Duodenal mucosa (tissue), 2 donors: ENCODE data around the gene MAK.
A peak's percentile ranks its signal among the peaks of the same experiment; 100 is the strongest.
"Not testable (repeated sequence)": the region's sequence is repeated elsewhere in the genome, so short reads cannot be mapped to it uniquely, and the experiment has no call there.

Experiments used
- H3K27ac ChIP-seq: one replicate; pipeline ENCODE4 v1.7.0; 2013; ENCODE audit warnings: low read depth, low read length
- H3K27me3 ChIP-seq, 2 donors: one replicate each; pipeline ENCODE4 v1.7.0; 2013; ENCODE audit warnings: low read length in 2 of 2, control low read depth in 1 of 2; ENCODE audit not compliant: insufficient read depth in 2 of 2, control insufficient read depth in 1 of 2
- H3K36me3 ChIP-seq, 2 donors: one replicate each; pipeline ENCODE4 v1.7.0; 2013; ENCODE audit warnings: low read length in 2 of 2, control low read depth in 1 of 2; ENCODE audit not compliant: insufficient read depth in 2 of 2, control insufficient read depth in 1 of 2
- H3K4me1 ChIP-seq, 2 donors: one replicate each; pipeline ENCODE4 v1.7.0; 2013; ENCODE audit warnings: low read length in 2 of 2, control low read depth in 1 of 2; ENCODE audit not compliant: insufficient read depth in 2 of 2, control insufficient read depth in 1 of 2
- H3K4me3 ChIP-seq, 2 donors: one replicate each; pipeline ENCODE4 v1.7.0; 2013; ENCODE audit warnings: low read length in 2 of 2, low read depth in 1 of 2
- H3K9ac ChIP-seq, 2 donors: one replicate each; pipeline ENCODE4 v1.7.0; 2013; ENCODE audit warnings: low read length in 2 of 2, low read depth in 1 of 2
- H3K9me3 ChIP-seq, 2 donors: one replicate each; pipeline ENCODE4 v1.7.0; 2013; ENCODE audit warnings: low read length in 2 of 2, control low read depth in 1 of 2; ENCODE audit not compliant: control insufficient read depth in 1 of 2

The MAK gene

DNA sequence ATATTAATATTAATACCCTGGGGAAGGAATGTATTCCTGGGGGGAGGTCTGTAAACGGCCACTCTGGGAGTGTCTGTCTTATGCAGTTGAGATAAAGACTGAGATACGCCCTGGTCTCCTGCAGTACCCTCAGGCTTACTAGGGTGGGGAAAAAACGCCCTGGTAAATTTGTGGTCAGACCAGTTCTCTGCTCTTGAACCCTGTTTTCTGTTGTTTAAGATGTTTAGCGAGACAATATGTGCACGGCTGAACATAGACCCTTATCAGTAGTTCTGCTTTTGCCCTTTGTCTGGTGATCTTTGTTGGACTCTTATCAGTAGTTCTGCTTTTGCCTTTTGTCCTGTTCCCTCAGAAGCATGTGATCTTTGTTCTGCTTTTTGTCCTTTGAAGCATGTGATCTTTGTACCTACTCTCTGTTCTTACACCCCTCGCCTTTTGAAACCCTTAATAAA lies 15.5 kb upstream of the MAK start:
- H3K27ac ChIP-seq, H3K4me3 ChIP-seq, H3K4me1 ChIP-seq, H3K36me3 ChIP-seq, H3K9me3 ChIP-seq, H3K9ac ChIP-seq, H3K27me3 ChIP-seq: not testable (repeated sequence)

DNA sequence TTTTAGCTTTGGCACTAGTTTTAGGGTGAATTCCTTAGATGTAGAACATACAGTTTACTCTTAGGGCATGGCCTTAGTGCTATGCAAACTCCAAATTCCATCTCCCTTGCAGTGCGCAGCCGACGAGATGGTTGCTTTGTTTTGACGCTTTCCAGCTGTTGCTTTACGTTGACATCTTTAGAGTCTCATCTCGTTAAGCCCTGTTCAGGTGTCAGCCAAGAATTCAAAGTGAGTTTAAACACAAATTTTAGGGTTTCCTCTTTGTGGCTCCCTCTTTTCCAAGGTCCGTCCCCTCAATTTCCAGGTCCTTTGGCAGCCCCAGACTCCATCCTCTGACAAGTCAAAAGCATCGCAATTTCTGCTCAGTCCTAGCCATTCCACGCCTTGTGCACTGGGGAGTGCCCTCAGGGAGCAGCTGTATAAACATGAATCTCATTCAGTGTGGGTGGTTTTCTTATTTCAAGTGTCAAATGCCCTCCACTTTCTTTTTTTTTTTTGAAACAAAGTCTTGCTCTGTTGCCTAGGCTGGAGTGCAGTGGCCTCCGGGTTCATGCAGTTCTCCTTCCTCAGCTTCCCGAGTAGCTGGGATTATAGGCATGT lies 14.1 kb upstream of the MAK start:
- H3K4me1 ChIP-seq: no peaks in the 10 kb centered on the region
- H3K27ac ChIP-seq: no peak overlapping the region
- no peak overlapping the region for H3K9ac ChIP-seq
- H3K4me3 ChIP-seq: no peak overlapping the region
- H3K27me3 ChIP-seq: no peaks in the 10 kb centered on the region
- H3K36me3 ChIP-seq: no peaks in the 10 kb centered on the region
- H3K9me3 ChIP-seq: no peaks in the 10 kb centered on the region

DNA sequence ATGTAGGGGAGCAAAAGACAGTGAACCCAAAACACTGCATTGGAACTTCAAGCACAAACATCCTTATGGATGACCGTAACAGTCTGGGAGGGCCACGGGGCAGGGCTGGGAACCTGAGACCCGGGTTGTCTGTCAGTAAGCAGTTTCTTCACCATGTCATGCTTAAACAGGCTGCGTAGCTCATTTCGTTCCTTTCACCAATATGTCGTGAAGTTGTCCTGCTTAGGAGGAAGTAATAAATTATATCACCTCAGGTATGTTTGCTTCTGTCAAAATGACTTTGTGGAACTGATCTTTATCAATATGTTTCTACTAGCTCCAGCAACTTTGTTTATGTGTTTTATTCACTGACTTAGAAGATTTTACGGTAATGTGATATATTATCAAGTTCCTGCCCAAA lies 12.4 kb upstream of the MAK start:
- H3K9ac ChIP-seq: no peak overlapping the region
- no peaks in the 10 kb centered on the region for H3K9me3 ChIP-seq
- no peak overlapping the region for H3K27ac ChIP-seq
- no peak overlapping the region for H3K4me3 ChIP-seq
- H3K4me1 ChIP-seq: no peaks in the 10 kb centered on the region
- H3K36me3 ChIP-seq: no peaks in the 10 kb centered on the region
- H3K27me3 ChIP-seq: no peaks in the 10 kb centered on the region

DNA sequence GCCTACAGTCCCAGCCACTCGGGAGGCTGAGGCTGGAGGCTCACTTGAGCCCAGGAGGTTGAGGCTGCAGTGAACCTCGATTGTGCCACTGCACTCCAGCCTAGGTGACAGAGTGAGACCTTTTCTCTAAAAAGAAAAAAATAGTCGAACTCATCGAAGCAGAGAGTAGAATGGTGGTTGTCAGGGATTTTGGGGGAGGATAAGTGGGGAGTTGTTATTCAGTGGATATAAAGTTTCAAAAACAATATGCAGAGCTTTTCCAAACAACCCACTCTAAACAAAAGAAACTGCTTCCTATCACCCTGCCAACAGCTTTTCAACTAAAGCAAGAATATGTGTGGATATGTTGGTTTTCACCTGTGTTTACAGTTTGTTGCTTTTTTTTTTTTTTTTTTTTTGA lies 11.6 kb upstream of the MAK start:
- Histone ChIP-seq H3K27ac (no peak overlapping the region), H3K9ac (no peak overlapping the region), H3K9me3 (no peaks in the 10 kb centered on the region), H3K4me1 (no peaks in the 10 kb centered on the region), H3K4me3 (no peak overlapping the region), H3K27me3 (no peaks in the 10 kb centered on the region), H3K36me3 (no peaks in the 10 kb centered on the region)

DNA sequence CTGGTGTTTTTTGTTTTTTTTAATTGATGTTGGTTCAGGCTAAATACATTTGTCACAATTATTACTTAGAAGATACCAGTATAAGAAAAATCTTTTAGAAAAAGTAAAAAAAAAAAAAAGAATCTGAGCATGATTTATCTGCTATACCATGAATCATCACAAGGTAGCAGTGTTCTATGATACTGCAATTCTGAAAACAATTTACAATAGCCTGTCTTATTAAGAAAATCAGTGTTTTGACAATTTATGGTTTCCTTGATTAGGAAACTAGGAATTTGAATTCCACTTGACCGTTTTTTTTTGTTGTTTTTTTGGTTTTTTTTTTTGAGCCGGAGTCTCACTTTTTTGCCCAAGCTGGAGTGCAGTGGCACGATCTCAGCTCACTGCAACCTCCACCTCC lies 9.3 kb upstream of the MAK start:
- Histone ChIP-seq H3K4me1 (no peaks in the 10 kb centered on the region), H3K4me3 (no peak overlapping the region), H3K27ac (no peak overlapping the region), H3K27me3 (no peaks in the 10 kb centered on the region), H3K9me3 (no peaks in the 10 kb centered on the region), H3K36me3 (no peaks in the 10 kb centered on the region), H3K9ac (no peak overlapping the region)

DNA sequence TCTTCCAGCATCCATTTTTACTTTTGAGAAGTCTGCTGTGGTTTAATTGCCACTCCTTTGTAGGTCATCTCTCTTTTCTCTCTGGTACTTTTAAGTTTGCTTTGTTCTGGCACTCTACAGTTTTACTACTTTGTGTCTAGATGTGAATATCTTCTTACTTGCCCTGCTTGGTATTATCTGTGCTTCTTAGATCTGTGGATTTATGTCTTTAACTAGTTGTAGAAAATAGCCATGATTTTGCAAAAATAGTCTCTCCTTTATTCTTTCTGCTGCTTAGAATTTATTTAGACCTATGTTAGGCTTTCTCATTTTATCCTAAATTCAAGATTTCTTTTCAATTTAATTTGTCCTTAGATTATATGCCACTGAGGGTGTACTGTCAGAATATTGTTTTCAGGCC lies 5.2 kb upstream of the MAK start:
- Histone ChIP-seq H3K9ac (no peak overlapping the region), H3K27me3 (peaks cover 0 to 10% of the 10 kb centered on the region in 2 donors), H3K4me3 (no peak overlapping the region), H3K27ac (no peak overlapping the region), H3K9me3 (no peaks in the 10 kb centered on the region), H3K36me3 (no peaks in the 10 kb centered on the region), H3K4me1 (peaks cover 0 to 6% of the 10 kb centered on the region in 2 donors)

DNA sequence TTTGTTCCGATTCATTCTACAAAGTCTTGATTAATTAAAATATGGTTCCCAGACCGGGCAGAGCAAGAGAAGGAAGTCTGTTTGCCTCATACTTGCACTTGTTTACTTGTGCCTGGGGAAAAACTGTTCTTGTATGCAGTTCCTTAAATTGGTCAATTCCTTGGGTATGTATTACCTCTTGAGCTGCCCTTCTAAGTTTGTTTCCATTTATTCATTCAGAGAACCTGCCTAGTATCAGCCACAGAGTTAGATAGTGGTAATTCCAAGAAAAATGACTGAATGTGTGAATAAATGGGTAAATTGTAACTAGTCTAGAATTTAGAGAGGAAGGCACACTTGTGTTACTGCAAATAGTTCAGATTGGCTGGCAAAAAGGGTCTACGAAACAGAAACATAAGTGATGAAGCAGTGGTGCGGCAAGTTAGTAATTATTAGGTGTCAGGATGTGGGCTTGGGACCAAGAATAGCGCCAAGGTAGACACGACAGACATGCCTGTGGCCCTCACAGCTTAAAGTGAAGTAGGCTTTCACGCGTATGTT lies 525 bp upstream of the MAK start:
- peaks cover 0 to 4% of the 10 kb centered on the region in 2 donors for H3K9me3 ChIP-seq
- peaks cover 10 to 21% of the 10 kb centered on the region in 2 donors for H3K4me1 ChIP-seq
- no peaks in the 10 kb centered on the region for H3K36me3 ChIP-seq
- H3K4me3 ChIP-seq: peak overlapping the region; percentile 69 to 78
- H3K27ac ChIP-seq: no peak overlapping the region
- peak overlapping the region; percentile 3 to 38 for H3K9ac ChIP-seq
- H3K27me3 ChIP-seq: peaks cover 25 to 31% of the 10 kb centered on the region in 2 donors

DNA sequence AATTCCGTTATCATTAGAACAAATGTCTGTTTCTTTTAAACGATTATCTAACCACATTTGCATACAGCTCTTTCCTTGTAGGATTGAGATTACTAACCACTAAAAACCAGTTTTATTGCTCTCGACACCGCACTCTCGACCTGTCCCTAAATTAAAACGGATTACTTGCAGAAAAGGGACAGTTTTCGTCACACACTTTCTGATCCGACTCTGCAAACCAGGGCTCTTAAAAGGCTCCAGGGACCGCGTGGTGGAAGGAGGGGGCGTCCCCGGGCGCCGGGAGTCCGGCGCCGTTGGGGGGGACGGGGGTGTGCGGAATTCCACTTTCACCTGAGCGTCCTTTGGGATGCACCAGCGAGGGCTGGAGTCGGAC lies 731 bp downstream of the MAK start:
- H3K9me3 ChIP-seq: peaks cover 0 to 4% of the 10 kb centered on the region in 2 donors
- H3K4me3 ChIP-seq: peak overlapping the region; percentile 69 to 78
- H3K36me3 ChIP-seq: no peaks in the 10 kb centered on the region
- H3K27me3 ChIP-seq: peaks cover 25 to 31% of the 10 kb centered on the region in 2 donors
- peaks cover 10 to 21% of the 10 kb centered on the region in 2 donors for H3K4me1 ChIP-seq
- no peak overlapping the region for H3K27ac ChIP-seq
- peak overlapping the region in 1 of 2 donors; percentile 39 for H3K9ac ChIP-seq

DNA sequence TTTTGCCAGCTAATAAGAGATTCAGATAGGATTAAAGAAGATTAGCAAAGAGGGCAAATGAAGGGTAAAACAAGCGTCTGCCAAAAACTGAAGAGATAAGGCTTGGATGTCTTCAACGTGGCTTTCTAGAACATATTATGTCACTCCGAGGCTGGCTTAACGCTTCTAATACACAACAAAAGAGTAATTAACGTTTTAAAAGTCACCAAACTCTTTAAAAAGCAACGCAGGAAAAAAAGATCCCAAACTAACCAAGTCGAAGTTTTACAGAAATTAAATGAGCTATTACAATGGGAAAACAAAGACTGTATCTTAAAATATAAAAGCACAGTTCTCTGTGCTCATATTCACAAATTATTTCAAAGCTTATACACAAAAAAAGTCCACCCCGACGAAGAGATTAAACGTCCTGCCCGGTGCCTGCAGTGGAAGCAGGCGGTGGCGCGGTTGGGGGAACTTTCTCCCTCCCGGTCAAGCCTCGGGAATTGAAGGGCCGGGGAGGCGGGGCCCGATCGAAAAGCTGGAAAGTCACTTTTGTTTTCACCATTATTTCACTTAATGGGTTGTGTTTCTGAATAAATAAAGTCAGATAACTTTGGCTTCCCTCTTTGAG lies 1.2 kb downstream of the MAK start:
- H3K27ac ChIP-seq: no peak overlapping the region
- peaks cover 25 to 31% of the 10 kb centered on the region in 2 donors for H3K27me3 ChIP-seq
- H3K9me3 ChIP-seq: peaks cover 0 to 4% of the 10 kb centered on the region in 2 donors
- peak overlapping the region in 1 of 2 donors; percentile 39 for H3K9ac ChIP-seq
- H3K4me3 ChIP-seq: peak overlapping the region; percentile 69 to 78
- no peaks in the 10 kb centered on the region for H3K36me3 ChIP-seq
- H3K4me1 ChIP-seq: peaks cover 10 to 21% of the 10 kb centered on the region in 2 donors

DNA sequence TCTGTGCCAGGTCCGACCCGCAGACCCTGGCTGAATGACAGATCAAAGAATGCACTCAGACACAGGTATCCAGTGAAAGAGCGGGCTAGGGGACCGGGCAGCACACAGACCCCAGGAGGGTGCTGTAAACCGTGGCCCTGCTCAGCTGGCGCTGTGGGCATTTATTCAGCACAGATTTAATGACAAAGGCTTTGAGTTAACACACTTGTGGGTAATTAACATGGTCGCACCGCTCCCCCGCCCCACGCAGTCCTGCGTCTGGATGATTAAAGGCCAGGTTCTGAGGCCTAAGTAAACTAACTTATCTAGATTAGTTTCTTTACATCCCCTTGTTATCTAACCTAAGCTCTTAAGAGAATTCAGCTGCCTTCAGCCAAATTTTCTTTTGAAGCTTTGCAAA lies 3.5 kb downstream of the MAK start:
- Histone ChIP-seq H3K27me3 (peaks cover 20 to 25% of the 10 kb centered on the region in 2 donors), H3K9ac (no peak overlapping the region)

More for the DNA sequence above, 3.5 kb downstream of the MAK start:
- Histone ChIP-seq H3K4me3 (no peak overlapping the region), H3K27ac (no peak overlapping the region), H3K9me3 (peaks cover 0 to 4% of the 10 kb centered on the region in 2 donors), H3K4me1 (peaks cover 10 to 21% of the 10 kb centered on the region in 2 donors), H3K36me3 (no peaks in the 10 kb centered on the region)
